SU-DHL-6 (cell line): Measurements from ENCODE around the gene KRTAP10-11.
"Not testable (repeated sequence)": the region's sequence is repeated elsewhere in the genome, so short reads cannot be mapped to it uniquely, and the experiment has no call there.

Experiments
- H2AFZ ChIP-seq: fragments of 200-600 bp; sonication (generic); 2 replicates; pipeline ENCODE4 v1.6.1; 2014; ENCODE audit warnings: low read depth, mild to moderate bottlenecking, moderate library complexity, mixed read lengths, antibody characterized with exemption, low read length; ENCODE audit not compliant: severe bottlenecking
- H3F3A ChIP-seq: fragments of 200-600 bp; shearing (Covaris generic); 2 replicates; pipeline ENCODE4 v1.6.0; 2016; ENCODE audit warnings: antibody characterized with exemption, mild to moderate bottlenecking; ENCODE audit not compliant: insufficient read depth
- H3K27ac ChIP-seq: fragments of 200-600 bp; sonication (generic); 2 replicates; pipeline ENCODE4 v1.5.1; 2016; ENCODE audit warnings: low read depth, mild to moderate bottlenecking, low read length, moderate library complexity, mixed read lengths
- H3K27me3 ChIP-seq: fragments of 200-600 bp; sonication (generic), shearing (Covaris generic); 2 replicates; pipeline ENCODE4 v1.6.0; 2014; ENCODE audit warnings: mild to moderate bottlenecking, low read length
- H3K36me3 ChIP-seq: fragments of 200-600 bp; sonication (generic); 2 replicates; pipeline ENCODE4 v1.6.1; 2014; ENCODE audit warnings: mild to moderate bottlenecking, low read length, mixed read lengths
- H3K4me2 ChIP-seq: fragments of 300-600, 200-600 bp; shearing (Covaris generic), sonication (generic); 2 replicates; pipeline ENCODE4 v1.6.0; 2014; ENCODE audit warnings: low read length, low read depth, mild to moderate bottlenecking; ENCODE audit not compliant: poor library complexity, severe bottlenecking
- H3K4me3 ChIP-seq: fragments of 200-600 bp; sonication (generic); 2 replicates; pipeline ENCODE4 v1.5.1; 2014; ENCODE audit warnings: antibody characterized with exemption, low read length, mild to moderate bottlenecking, mixed read lengths; ENCODE audit not compliant: insufficient read depth, poor library complexity, severe bottlenecking
- H3K79me2 ChIP-seq: fragments of 200-600 bp; sonication (generic); 2 replicates; pipeline ENCODE4 v1.6.1; 2014; ENCODE audit warnings: mild to moderate bottlenecking, low read length, moderate library complexity; ENCODE audit not compliant: insufficient read depth
- H3K9ac ChIP-seq: fragments of 200-600 bp; sonication (generic); 2 replicates; pipeline ENCODE4 v1.7.0; 2014; ENCODE audit warnings: mild to moderate bottlenecking, low read length
- H3K9me2 ChIP-seq: fragments of 200-600 bp; sonication (generic); replicated peaks from 2 replicates; pipeline ENCODE4 v1.6.1; 2014; ENCODE audit warnings: low read length; ENCODE audit not compliant: insufficient read depth
- H3K9me3 ChIP-seq: fragments of 200-600 bp; sonication (generic); 2 replicates; pipeline ENCODE4 v1.6.1; 2014; ENCODE audit warnings: low read length, mixed read lengths; ENCODE audit not compliant: insufficient read depth
- H4K20me1 ChIP-seq: fragments of 200-600 bp; sonication (generic); 2 replicates; pipeline ENCODE4 v1.6.1; 2014; ENCODE audit warnings: low read depth, mild to moderate bottlenecking, antibody characterized with exemption, low read length, moderate library complexity, mixed read lengths
- EZH2phosphoT487 ChIP-seq: fragments of 200-600 bp; sonication (generic), shearing (Covaris generic); conservative IDR thresholded peaks from 2 replicates; pipeline ENCODE4 v1.6.1; 2018; ENCODE audit warnings: mild to moderate bottlenecking, antibody characterized with exemption, low read length, moderate library complexity, mixed read lengths
- TF ChIP-seq, protein P1 (sequence below): fragments of 200-600 bp; sonication (generic); IDR thresholded peaks from one replicate; pipeline ENCODE4 v1.5.1; 2017; ENCODE audit warnings: antibody characterized with exemption, mild to moderate bottlenecking, low read length, moderate library complexity; ENCODE audit not compliant: insufficient read depth, poor library complexity, severe bottlenecking

Gene KRTAP10-11

DNA sequence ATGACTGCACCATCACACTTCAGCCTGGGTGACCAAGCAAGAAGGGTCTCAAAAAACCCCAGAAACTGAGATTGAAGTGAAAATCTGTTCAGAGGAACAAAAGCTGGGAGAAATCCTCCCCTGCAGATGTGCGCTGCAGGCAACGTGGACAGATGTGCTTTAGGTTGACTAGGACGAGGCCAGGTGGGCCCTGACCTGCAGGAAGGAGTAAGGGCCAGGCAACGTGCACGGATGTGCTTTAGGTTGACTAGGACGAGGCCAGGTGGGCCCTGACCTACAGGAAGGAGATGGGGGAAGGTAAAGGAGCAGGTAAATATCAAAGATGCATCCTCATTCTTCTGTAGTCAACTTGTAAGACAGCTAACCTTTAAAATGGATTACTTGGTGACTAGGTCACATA is 38.3 kb downstream of the KRTAP10-11 start:
- H3K27me3 ChIP-seq = no peaks in the 10 kb centered on the region

DNA sequence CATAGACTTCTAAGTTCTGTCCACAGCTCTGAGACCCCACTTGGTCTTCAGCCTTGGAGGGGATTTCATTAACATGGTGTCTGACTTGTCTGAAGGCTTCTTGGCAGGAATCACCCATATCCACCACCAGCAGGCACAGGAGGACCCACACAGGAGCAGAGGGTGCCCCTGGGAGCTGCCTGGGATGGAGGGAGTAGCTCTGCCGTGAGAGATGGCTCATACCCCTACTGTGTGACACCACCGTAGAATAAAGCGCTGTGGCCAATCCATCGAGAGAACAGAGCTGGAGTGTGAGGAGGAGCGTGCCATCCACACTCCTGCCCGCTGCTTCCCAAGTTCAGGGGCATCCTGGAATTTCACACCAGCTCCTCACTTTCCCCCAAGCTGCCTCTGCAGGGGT is 38.8 kb downstream of the KRTAP10-11 start:
- H4K20me1 ChIP-seq, H3K9me3 ChIP-seq, H3K79me2 ChIP-seq, H3K4me2 ChIP-seq, H3F3A ChIP-seq, H3K4me3 ChIP-seq, H3K27me3 ChIP-seq, H3K27ac ChIP-seq, H3K36me3 ChIP-seq, H3K9me2 ChIP-seq, H2AFZ ChIP-seq, H3K9ac ChIP-seq: not testable (repeated sequence)

More for the DNA sequence above, 38.3 kb downstream of the KRTAP10-11 start:
- H3K4me2 ChIP-seq = no peak overlapping the region
- no peak overlapping the region for H2AFZ ChIP-seq
- no peaks in the 10 kb centered on the region for H3F3A ChIP-seq
- H4K20me1 ChIP-seq = no peaks in the 10 kb centered on the region
- H3K9me2 ChIP-seq = no peaks in the 10 kb centered on the region
- H3K4me3 ChIP-seq = no peak overlapping the region
- no peaks in the 10 kb centered on the region for H3K36me3 ChIP-seq
- H3K9me3 ChIP-seq = no peaks in the 10 kb centered on the region
- no peak overlapping the region for H3K27ac ChIP-seq
- H3K9ac ChIP-seq = no peak overlapping the region
- TF ChIP-seq, protein P1, sequence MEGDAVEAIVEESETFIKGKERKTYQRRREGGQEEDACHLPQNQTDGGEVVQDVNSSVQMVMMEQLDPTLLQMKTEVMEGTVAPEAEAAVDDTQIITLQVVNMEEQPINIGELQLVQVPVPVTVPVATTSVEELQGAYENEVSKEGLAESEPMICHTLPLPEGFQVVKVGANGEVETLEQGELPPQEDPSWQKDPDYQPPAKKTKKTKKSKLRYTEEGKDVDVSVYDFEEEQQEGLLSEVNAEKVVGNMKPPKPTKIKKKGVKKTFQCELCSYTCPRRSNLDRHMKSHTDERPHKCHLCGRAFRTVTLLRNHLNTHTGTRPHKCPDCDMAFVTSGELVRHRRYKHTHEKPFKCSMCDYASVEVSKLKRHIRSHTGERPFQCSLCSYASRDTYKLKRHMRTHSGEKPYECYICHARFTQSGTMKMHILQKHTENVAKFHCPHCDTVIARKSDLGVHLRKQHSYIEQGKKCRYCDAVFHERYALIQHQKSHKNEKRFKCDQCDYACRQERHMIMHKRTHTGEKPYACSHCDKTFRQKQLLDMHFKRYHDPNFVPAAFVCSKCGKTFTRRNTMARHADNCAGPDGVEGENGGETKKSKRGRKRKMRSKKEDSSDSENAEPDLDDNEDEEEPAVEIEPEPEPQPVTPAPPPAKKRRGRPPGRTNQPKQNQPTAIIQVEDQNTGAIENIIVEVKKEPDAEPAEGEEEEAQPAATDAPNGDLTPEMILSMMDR = no peak
- TF ChIP-seq EZH2phosphoT487 = no peak
- no peaks in the 10 kb centered on the region for H3K79me2 ChIP-seq

DNA sequence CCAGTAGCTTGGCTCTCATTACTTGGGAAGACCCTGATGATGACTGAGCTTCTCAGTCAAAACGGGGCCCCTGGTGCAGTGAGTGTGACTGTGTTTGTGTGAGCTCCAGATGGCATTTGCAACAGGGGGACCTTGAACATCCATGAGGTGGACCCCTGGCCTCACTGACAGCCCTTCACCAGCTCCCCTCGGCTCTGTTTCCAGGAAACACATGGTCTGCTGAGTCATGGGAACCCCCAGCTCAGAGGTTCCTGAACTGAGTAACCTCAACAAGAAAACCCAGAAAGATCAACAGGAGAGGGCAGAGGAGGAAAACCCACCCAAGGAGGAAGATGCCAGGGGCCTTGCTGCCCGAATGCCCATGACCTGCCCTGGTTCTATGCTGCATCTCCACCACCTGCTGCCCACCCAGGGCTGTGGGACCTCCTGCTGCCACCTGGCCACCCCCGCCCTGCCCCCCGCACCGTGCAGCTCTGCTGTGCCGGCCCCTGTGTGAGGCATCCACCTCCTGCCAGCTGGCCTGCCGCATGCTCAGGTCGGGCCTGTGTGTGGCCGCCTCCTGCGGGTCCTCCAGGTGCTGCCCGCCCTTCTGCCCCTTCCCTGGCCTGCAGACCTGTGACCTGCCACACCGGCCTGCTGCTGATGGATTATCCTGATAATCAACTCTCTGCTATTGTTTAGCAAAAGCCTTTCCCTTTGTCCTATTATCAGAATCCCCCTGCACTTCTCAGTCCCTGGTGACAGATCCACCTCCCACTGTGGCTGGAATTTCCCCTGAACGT is 40.0 kb downstream of the KRTAP10-11 start:
- no peak for TF ChIP-seq EZH2phosphoT487
- TF ChIP-seq, protein P1 = no peak
- no peak overlapping the region for H3K4me2 ChIP-seq
- no peak overlapping the region for H3K9ac ChIP-seq

DNA sequence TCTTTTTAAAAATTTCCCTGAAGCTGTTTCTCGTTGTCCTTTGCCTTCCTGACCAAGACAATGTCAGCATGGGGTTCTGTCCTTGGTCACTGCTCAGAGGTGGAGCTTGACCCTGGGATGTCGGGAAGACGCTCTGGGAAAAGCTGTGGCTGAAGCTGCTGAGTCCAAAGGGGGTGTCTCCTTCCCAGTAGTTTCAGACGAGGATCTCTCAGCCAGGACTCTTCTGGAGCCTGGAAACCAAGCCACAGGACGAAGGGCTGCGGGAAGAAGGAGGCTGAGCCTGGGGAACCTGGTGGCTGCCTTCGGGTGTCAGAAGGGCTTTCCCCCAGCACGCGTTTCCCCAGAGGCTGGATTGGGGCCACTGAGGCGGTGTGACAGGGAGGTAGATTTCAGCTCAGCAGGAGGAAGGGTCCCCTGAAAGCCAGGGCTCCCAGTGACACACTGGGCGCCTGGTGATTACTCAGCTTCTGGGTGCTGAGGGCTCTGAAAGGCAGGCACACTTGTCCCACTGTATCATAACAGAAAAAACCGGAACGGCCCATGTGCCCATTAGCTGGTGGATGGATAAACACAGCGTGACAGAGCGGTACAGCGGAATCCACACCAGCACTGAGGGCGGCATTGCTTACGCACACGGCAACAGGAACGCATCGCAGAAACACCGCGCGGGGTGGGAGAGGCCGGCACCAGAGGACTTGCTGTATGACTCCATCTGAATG is 40.8 kb downstream of the KRTAP10-11 start:
- Histone ChIP-seq H3K36me3 (no peaks in the 10 kb centered on the region), H3K4me3 (no peak overlapping the region), H3K27me3 (no peaks in the 10 kb centered on the region), H3K79me2 (no peaks in the 10 kb centered on the region), H3F3A (no peaks in the 10 kb centered on the region), H3K9me3 (no peaks in the 10 kb centered on the region), H3K9me2 (no peaks in the 10 kb centered on the region), H3K27ac (no peak overlapping the region), H4K20me1 (no peaks in the 10 kb centered on the region), H3K9ac (no peak overlapping the region), H3K4me2 (no peak overlapping the region), H2AFZ (no peak overlapping the region)
- no peak for TF ChIP-seq EZH2phosphoT487
- TF ChIP-seq, protein P1 = no peak

More for the DNA sequence above, 40.0 kb downstream of the KRTAP10-11 start:
- no peaks in the 10 kb centered on the region for H3K9me2 ChIP-seq
- H2AFZ ChIP-seq = no peak overlapping the region
- no peak overlapping the region for H3K4me3 ChIP-seq
- no peak overlapping the region for H3K27ac ChIP-seq
- no peaks in the 10 kb centered on the region for H4K20me1 ChIP-seq
- H3K79me2 ChIP-seq = no peaks in the 10 kb centered on the region
- no peaks in the 10 kb centered on the region for H3K9me3 ChIP-seq
- H3F3A ChIP-seq = no peaks in the 10 kb centered on the region
- no peaks in the 10 kb centered on the region for H3K36me3 ChIP-seq
- no peaks in the 10 kb centered on the region for H3K27me3 ChIP-seq
